NCI-H526 (cell line): ENCODE results near the gene KIR2DL4.
"Not testable (repeated sequence)": the region's sequence is repeated elsewhere in the genome, so short reads cannot be mapped to it uniquely, and the experiment has no call there.

Experiments used
- DNase-seq, 2 experiments: peaks; one replicate each; lab custom pipeline; 2025; lab: John Stamatoyannopoulos, UW

KIR2DL4 gene

GRCh38 chr19:54803410-54803809 lies at the start of gene KIR2DL4:
Gene KIR2DL4 (plus strand): TSS chr19:54803610. CDS start chr19:54803652, 42 bp downstream.
- DNase-seq, result no peak

DNA sequence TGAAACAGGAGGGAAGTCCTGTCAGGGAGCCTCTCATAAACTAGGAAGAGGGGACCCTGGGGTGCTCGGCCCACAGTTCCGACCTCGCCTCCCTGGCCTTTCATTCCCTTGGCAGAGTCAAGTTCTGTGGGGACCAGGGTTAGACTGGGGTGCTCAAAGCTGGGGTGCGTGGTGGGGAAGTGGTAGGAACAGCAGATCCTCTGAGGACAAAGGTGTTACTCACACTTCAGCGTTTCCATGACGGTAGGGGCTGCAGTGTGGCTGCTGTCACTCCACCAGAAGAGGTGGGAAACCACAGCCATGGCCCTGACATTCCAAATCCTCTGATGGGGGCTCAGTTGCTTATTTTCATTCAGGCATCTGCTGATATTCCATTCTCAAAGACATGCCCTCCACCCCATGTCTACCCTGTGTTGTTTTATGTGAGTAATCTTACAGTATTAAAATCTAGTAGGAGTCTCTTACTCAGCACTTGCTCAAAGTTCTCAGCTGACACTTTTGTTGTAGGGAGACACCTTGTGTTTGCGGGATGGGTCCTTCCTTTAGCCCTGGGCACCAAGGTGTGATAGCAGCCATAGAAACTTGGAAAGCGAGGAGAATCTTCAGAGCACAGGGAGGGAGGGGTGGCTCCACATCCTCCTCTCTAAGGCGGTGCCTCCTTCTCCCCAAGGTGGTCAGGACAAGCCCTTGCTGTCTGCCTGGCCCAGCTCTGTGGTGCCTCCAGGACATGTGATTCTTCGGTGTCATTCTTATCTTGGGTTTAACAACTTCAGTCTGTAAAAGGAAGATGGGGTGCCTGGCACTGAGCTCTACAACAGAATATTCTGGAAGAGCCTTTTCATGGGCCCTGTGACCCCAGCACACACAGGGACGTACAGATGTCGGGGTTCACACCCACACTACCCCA lies 47.0 kb upstream of the KIR2DL4 start:
- not testable (repeated sequence) for DNase-seq

DNA sequence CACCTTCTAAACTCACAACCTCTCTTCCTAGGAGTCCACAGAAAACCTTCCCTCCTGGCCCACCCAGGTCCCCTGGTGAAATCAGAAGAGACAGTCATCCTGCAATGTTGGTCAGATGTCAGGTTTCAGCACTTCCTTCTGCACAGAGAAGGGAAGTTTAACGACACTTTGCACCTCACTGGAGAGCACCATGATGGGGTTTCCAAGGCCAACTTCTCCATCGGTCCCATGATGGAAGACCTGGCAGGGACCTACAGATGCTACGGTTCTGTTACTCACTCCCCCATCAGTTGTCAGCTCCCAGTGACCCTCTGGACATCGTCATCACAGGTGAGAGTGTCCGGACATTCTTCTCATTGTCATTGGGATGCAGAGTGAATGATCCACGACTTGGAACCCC lies 44.8 kb upstream of the KIR2DL4 start:
- DNase-seq, result not testable (repeated sequence)

DNA sequence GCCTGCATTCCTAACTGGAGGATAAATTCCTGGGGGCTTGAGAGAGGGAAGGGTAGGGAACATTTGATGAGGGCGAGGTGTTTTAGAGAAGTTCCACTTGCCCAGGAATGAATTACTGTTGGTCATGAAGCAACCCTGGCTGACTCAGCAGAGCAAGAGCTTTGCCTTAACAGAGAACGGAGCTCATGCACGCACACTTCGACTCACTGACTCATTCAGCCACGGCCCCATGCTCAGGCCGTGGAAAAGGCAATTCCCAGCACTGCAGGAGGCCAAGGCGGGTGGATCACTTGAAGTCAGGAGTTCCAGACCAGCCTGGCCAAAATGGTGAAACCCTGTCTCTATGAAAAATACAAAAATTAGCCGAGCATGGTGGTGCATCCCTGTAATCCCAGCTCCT lies 39.2 kb upstream of the KIR2DL4 start:
- not testable (repeated sequence) for DNase-seq

- DNase-seq, result not testable (repeated sequence)
Measured at GRCh38 chr19:54766464-54766863, 36.9 kb upstream of the KIR2DL4 start.

GRCh38 chr19:54769646-54770045 lies 33.8 kb upstream of the KIR2DL4 start, which contains the start of gene KIR2DL1:
Gene KIR2DL1 (plus strand): TSS chr19:54769793. CDS start chr19:54769851, 58 bp downstream.
- not testable (repeated sequence) for DNase-seq

- DNase-seq, result not testable (repeated sequence)
Measured at GRCh38 chr19:54770511-54770910, 32.9 kb upstream of the KIR2DL4 start.

GRCh38 chr19:54771018-54771960 lies 32.1 kb upstream of the KIR2DL4 start:
- DNase-seq, result not testable (repeated sequence)

- not testable (repeated sequence) for DNase-seq
Measured at GRCh38 chr19:54772666-54773065, 30.7 kb upstream of the KIR2DL4 start.

DNA sequence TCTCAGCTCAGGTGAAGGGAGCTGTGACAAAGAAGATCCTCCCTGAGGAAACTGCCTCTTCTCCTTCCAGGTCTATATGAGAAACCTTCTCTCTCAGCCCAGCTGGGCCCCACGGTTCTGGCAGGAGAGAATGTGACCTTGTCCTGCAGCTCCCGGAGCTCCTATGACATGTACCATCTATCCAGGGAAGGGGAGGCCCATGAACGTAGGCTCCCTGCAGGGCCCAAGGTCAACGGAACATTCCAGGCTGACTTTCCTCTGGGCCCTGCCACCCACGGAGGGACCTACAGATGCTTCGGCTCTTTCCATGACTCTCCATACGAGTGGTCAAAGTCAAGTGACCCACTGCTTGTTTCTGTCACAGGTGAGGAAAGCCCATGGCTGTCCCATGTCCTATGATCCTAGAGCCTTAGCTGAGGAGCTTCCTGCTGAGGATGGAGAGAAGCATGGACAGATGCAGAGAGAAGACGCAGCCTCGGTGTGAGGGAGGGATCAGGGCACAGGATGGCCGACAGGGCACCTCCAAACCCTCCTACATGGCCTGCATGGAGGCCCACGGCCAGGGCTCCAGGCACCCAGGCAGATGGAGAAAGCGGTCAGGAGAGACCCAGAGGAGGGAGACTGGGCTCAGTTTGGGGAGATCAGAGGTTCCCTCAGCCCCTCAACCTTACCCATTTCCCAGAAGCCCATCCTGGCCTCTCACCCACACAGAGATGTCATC lies 28.2 kb upstream of the KIR2DL4 start:
- DNase-seq, result not testable (repeated sequence)

- not testable (repeated sequence) for DNase-seq
Measured at GRCh38 chr19:54775830-54776229, 27.6 kb upstream of the KIR2DL4 start.

- not testable (repeated sequence) for DNase-seq
Measured at GRCh38 chr19:54777851-54778250, 25.6 kb upstream of the KIR2DL4 start.

- not testable (repeated sequence) for DNase-seq
Measured at GRCh38 chr19:54778896-54779295, 24.5 kb upstream of the KIR2DL4 start.

GRCh38 chr19:54782916-54783315 lies 20.5 kb upstream of the KIR2DL4 start:
- DNase-seq, result not testable (repeated sequence)

GRCh38 chr19:54786091-54786723 lies 17.2 kb upstream of the KIR2DL4 start:
- not testable (repeated sequence) for DNase-seq

DNA sequence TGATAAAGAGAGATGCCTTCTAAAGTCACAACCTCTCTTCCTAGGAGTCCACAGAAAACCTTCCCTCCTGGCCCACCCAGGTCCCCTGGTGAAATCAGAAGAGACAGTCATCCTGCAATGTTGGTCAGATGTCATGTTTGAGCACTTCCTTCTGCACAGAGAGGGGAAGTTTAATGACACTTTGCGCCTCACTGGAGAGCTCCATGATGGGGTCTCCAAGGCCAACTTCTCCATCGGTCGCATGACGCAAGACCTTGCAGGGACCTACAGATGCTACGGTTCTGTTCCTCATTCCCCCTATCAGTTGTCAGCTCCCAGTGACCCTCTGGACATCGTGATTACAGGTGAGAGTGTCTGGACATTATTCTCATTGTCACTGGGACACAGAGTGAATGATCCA lies 15.3 kb upstream of the KIR2DL4 start:
- DNase-seq, result not testable (repeated sequence)

- no peak for DNase-seq
Measured at GRCh38 chr19:54790711-54791110, 12.7 kb upstream of the KIR2DL4 start.

DNA sequence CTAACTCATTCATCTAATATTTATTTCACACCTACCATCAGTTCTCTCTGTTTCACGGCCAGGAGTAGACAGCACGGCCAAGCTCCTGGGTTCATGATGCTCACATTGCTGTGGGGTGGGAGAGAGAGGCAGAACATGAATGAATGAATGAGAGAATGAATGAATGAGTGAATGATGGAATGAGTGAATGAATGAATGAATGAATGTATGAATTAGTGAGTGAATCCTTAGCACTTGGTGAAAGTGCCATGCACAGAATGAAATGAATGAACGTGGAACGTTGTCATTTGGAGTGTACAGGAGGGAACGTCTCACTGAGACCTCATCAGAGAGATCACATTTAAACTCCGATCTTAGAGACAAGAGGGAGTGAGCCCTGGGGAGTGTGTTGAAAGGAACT lies 11.9 kb upstream of the KIR2DL4 start:
- DNase-seq, result no peak

GRCh38 chr19:54792814-54793213 lies 10.6 kb upstream of the KIR2DL4 start:
- DNase-seq, result no peak

DNA sequence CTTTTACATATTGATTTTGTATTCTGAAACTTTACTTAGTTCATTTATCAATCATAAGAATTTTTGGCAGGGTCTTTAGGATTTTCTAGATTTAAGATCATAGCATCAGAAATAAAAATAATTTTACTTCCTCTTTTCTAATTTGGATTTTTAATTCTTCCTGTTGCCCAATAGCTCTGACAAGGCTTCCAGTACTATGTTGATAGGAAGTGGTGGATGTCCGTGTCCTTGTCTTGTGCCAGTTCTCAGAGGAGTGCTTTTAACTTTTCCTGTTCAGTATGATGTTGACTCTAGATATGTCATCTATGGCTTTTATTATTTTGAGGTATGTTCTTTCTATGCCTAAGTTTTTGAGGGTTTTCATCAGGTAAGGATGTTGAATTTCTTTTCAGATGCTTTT lies 7.7 kb upstream of the KIR2DL4 start:
- no peak for DNase-seq

DNA sequence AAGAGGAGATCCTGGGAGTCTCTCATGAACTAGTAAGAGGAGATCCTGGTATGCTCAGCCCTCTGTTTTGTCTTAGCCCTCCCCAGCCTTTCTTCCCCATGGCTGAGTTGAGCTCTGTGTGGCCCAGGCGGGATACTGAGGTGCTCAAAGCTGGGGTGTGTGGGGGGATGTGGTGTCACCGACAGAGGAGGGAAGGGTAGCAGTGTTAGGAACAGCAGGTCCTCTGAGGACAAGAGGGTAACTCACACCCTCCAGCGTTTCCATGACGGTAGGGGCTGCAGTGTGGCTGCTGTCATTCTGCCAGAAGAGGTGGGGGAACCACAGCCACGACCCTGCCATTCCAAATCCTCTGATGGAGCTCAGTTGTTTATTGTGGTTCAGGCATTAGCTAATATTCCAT lies 691 bp downstream of the KIR2DL4 start:
- DNase-seq, result no peak
